Measurements from ENCODE around the gene ANKRD18B.
"Not testable (repeated sequence)": the region's sequence is repeated elsewhere in the genome, so short reads cannot be mapped to it uniquely, and the experiment has no call there.

The ANKRD18B gene

DNA sequence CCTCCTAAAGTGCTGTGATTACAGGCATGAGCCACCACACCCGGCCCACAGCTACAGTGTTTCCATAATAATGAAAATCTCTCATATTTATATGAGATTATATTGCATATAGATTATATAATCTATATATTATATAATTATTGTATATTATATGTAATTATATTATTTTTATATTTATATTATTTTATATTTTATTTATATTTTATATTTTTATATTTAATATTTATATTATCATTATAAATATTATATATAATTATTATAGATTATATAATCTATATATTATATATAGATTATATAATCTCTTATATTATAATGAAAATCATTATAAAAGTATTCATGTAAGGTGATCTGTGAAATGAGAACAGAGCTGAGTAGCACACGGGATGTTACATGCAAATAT, 11.5 kb downstream of the ANKRD18B start:
- no peak for DNase-seq

DNA sequence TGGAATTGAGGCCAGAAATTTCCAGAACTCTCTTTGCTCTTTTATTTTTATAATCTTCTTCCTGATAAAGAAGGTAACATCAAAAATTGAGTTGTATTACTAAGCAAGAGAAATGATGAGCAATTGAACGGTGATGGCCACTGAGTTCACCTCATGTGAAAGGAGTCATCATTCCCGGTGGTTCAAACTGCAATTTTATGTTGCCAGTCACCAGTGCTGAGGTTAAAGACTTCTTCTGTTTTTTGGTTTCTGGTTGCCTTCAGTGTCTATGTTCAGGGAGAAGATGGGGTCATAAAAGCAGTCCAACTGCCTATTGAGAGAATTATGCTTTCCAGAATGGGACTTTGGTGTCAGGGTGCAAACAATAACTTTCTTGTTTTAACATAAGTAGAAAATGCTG, 19.4 kb downstream of the ANKRD18B start:
- not testable (repeated sequence) for DNase-seq

DNA sequence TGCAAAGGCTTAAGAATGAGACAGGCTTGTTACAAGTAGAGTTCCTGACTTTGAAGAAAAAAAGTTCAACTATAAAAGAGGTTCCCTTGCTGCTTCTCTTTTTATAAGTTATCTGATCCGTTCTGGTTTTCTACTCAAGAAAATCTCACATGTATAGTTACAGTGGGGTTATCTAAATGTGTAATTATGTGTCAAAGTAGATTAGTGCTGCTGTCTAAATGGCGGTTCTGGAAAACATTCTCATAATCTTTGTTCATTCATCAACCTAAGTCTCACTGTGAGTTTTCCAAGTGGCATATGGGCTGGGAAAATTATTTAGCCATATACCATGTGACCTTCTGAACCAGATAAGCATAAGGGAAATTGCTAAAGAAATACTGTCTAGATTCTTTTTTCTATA, 21.7 kb downstream of the ANKRD18B start:
- not testable (repeated sequence) for DNase-seq

GRCh38 chr9:33548816-33549215, 24.8 kb downstream of the ANKRD18B start:
- not testable (repeated sequence) for DNase-seq

DNA sequence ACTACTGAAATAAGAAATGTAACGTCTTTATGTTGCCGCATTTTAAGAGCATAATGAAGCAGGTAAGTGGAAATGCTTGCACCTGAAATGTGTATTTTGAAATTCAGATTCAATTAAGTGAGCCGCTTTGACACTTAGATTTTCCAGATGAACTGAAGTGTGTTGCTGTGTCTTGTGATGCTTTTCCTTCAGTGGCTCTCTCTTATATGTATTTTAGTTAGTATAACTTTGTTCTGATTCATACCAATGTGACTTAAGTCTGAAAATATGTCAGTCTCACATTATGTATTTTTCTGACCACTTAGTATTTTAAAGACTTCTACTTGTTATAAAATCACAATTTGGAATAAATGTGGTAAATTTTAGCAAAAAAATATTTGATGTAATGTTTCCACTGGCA, 25.4 kb downstream of the ANKRD18B start:
- DNase-seq, result not testable (repeated sequence)

DNA sequence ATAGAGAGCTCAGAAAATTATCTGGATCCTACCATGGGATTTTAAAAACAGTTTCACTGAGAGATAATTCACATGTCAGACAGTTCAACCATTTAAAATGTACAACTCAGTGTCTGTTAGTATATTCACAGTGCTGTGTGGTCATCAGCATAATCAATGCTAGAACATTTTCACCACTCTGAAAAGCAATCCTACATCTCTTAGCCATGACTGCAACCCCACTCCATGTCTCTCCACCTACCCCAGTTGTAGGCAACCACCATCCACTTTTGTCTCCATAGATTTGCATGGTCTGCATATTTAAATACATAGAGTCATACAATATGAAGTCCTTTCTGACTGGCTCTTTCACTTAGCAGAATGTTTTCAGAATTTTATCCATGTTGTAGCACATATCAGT, 27.1 kb downstream of the ANKRD18B start:
- not testable (repeated sequence) for DNase-seq

DNA sequence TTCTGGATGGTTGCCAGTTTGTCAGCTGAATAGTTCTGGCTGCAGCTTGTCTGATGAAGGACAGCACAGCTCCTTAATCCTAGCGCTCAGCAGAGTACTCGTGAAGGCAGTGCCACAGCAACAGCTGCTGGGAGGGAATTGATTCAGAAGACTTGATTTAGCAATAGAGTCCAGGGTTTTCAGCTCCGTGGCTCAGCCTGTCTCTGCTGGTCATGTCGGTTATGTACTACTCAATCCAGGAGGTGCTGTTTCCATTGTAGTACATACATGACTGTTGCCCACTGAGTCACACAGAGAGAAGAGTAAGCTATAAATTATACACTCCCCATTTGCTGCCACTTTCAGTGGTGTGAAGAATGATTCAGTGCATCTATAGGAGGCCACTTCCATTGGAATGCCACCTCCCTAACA, 28.3 kb downstream of the ANKRD18B start:
- not testable (repeated sequence) for DNase-seq

GRCh38 chr9:33560217-33560616, 36.2 kb downstream of the ANKRD18B start:
- not testable (repeated sequence) for DNase-seq

- not testable (repeated sequence) for DNase-seq
Measured at GRCh38 chr9:33562196-33562595, 38.1 kb downstream of the ANKRD18B start.

DNA sequence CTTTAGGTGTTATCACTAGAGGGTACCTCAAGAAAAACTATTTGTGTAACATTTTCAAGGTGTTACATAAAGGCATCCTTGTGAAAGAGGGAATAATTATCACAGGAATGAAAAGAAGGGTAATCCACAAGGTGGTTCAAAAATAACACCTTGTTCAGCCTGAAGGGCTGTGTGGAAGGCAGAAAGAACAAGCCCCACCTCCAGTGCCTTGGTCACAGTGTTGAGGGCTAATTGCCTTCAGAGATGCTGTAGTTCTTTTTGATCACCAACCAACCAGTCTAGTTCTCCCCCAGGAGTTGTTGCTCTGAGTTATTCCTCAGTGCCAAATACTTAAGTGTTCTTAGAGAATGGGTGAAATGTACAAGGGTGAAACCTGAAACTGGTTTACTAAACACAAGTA, 43.7 kb downstream of the ANKRD18B start:
- DNase-seq, result not testable (repeated sequence)

- not testable (repeated sequence) for DNase-seq
Measured at GRCh38 chr9:33577786-33578185, 53.7 kb downstream of the ANKRD18B start.

DNA sequence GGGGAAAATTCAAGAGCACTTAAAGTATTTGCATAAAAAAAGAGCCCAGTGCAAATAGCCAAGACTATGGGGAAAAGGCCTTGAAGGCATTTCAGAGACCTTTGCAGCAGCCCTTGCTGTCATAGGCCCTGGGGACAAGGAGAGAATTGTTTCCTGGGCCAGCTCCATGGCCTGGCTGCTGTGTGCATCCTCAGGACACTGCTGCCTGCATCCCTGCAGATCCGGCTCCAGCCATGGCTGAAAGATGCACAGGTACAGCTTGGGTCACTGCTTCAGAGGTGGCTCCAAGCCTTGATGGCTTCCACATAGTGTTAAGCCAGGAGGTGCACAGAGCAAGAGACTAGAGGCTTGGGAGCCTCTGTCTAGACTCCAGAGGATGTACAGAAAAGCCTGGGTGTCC, 55.9 kb downstream of the ANKRD18B start:
- DNase-seq, result not testable (repeated sequence)

- not testable (repeated sequence) for DNase-seq
Measured at GRCh38 chr9:33582686-33583085, 58.6 kb downstream of the ANKRD18B start.

- not testable (repeated sequence) for DNase-seq
Measured at GRCh38 chr9:33586128-33586527, 62.1 kb downstream of the ANKRD18B start.

DNA sequence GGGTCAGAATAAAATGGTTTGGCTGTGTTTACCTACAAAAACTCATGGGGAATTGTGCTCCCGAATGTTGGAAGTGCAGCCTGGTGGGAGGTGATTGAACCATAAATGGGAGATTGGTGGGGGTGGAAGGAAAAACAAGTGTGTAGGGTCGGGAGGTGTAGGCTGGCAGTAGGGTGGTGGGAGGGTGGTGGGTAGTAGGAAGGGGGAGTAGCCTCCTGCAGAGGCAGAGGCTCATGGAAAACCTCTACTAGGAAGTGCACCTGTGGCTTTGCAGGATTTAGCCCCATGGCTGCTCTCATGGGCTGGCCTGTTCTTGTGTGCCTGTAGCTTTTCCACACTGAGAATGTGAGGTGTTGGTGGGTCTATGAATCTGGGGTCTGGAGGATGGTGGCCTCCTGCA, 63.7 kb downstream of the ANKRD18B start:
- DNase-seq, result not testable (repeated sequence)

DNA sequence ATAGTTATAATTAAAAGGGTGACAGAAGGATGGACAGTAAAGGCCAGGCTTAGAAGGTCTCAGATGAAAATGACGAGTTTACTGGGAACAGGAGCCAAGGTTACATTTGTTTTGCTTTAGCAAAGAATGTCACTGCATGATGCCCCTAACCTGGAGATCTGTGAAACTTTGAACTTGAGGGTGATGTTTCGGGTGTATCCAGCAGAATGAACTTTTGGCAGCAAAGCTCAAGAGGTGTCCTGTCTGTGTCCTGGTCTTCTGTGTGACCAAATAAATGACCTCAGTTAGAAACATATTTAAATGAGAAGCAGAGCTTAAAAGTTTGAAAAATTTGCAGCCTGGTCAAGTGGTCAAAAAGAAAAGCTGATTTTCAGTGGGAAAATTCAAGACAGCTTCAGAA, 64.8 kb downstream of the ANKRD18B start:
- DNase-seq, result not testable (repeated sequence)

- not testable (repeated sequence) for DNase-seq
Measured at GRCh38 chr9:33590857-33591256, 66.8 kb downstream of the ANKRD18B start.

DNA sequence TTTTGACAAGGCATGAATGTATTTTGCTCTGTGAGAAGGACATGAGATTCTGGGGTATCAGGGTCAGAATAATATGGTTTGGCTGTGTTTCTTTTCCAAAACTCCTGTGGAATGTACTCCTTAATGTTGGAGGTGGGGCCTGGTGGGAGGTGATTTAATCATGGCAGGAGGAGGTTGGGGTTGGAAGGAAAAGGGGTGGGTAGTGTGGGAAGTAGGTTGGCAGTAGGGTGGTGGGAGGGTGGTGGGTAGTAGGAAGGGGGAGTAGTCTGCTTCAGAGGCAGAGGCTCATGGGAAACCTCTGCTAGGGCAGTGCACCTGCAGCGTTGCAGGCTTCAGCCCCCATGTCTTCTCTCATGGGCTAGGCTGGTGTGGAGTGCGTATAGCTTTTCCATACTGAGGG, 72.9 kb downstream of the ANKRD18B start:
- not testable (repeated sequence) for DNase-seq

GRCh38 chr9:33597386-33597785, 73.3 kb downstream of the ANKRD18B start:
- DNase-seq, result not testable (repeated sequence)

DNA sequence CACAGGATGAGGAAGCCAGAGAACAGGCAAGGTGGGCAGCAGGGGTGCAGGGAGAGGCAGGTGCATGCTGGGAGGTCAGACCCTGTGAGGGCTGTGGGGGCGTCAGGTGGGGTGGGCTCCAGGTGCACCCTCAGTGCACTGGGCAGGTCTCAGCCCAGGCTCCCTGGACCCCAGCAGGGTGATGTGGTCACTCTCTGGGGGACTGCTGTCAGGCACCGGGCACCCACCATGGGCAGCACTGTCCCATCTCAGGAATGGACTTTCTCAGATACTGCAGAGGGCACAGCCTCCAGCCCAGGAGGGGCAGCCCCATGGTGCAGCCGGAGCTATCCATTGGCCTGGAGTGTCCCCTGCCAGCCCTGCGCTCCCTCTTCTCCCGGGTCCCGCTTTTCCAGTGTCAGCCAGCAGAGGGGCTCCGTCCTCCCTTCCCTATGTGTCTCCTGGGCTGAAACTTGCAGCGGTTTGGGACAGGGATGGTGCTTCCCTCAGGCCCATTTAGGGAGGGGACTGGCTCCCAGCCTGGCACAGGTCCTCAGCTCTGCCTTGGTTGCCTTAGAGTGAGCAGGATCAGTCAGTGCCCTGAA, 74.8 kb downstream of the ANKRD18B start:
- DNase-seq, result not testable (repeated sequence)

DNA sequence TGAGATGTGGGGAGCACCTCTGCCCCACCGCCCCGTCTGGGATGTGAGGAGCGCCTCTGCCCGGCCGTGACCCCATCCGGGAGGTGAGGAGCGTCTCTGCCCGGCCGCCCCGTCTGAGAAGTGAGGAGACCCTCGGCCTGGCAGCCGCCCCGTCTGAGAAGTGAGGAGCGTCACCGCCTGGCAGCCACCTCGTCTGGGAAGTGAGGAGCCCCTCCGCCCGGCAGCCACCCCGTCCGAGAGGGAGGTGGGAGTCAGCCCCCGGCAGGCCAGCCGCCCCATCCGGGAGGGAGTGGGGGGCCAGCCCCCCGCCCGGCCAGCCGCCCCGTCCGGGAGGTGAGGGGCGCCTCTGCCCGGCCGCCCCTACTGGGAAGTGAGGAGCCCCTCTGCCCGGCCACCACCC, 76.9 kb downstream of the ANKRD18B start:
- not testable (repeated sequence) for DNase-seq

GRCh38 chr9:33604249-33604648, 80.2 kb downstream of the ANKRD18B start:
- DNase-seq, result not testable (repeated sequence)

- DNase-seq, result not testable (repeated sequence)
Measured at GRCh38 chr9:33604936-33605335, 80.9 kb downstream of the ANKRD18B start.

DNA sequence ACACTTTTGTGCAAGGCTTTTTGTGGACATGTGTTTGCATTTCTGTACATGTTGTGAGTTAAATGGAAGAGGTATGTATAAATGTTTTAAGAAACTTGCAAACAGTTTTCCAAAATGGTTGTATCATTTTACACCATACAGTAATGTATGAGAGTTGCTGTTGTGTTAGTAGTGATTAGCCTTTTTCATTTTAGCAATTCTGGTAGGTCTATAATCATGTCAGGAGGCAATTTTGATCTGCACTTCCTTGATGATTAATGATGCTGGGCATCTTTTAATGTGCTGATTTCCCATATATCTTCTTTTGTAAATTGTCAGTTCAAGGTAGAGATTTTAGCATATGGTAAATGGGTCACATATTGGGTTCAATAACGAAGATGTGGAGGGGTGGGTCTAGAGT, 87.3 kb downstream of the ANKRD18B start:
- DNase-seq, result no peak

- not testable (repeated sequence) for DNase-seq
Measured at GRCh38 chr9:33612410-33612809, 88.4 kb downstream of the ANKRD18B start.

All from NCI-H446 treated with DMSO at 0.1 percent for 48 hours (cell line).